ENCODE results near the gene BANP. TPM values are rescaled to one million over a fixed set of nuclear protein-coding genes. Genes with fewer than 3 reads are reported as not detected.

The BANP gene
- total RNA-seq, 1 donor from 2014 or later: 40.8 TPM

DNA sequence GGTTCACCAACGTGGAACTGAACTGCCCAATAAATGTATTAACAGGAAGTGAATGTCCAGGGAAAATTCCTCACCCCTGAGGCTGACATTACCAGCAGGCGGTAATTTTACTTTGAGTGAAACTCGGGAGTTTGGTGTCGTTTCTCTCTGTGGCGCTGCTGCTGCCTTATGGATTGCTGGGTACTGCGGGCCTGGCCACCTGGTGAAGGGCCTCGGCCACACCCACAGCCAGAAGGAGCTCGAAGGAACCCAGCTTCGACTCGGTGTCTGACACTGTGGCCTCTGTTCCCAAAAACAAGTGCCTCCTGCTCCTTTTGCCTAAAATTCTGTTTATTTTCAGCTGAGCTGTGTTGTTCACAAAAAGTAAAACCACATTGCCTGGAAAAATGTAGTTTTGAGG is 115.0 kb downstream of the BANP start:
- no peak for DNase-seq (ENCODE audit: low spot score)
- Mint-ChIP-seq H3K27ac (no peak overlapping the region), H3K4me3 (ENCODE audit: low read depth) (no peak overlapping the region), H3K4me1 (ENCODE audit: low read depth) (no peaks in the 10 kb centered on the region), H3K9me3 (no peaks in the 10 kb centered on the region), H3K36me3 (ENCODE audit: low read depth) (peaks cover 4% of the 10 kb centered on the region), H3K27me3 (ENCODE audit: low read depth) (no peaks in the 10 kb centered on the region)
- intact Hi-C loops (cut with micrococcal nuclease): no loop called here

GRCh38 chr16:88066680-88067529 is 115.7 kb downstream of the BANP start:
- Mint-ChIP-seq H3K4me1 (ENCODE audit: low read depth) (no peaks in the 10 kb centered on the region), H3K27me3 (ENCODE audit: low read depth) (no peaks in the 10 kb centered on the region), H3K27ac (no peak overlapping the region), H3K36me3 (ENCODE audit: low read depth) (peaks cover 4% of the 10 kb centered on the region), H3K4me3 (ENCODE audit: low read depth) (no peak overlapping the region), H3K9me3 (no peaks in the 10 kb centered on the region)
- DNase-seq (ENCODE audit: low spot score): no peak
- intact Hi-C loops (cut with micrococcal nuclease): no loop called here

DNA sequence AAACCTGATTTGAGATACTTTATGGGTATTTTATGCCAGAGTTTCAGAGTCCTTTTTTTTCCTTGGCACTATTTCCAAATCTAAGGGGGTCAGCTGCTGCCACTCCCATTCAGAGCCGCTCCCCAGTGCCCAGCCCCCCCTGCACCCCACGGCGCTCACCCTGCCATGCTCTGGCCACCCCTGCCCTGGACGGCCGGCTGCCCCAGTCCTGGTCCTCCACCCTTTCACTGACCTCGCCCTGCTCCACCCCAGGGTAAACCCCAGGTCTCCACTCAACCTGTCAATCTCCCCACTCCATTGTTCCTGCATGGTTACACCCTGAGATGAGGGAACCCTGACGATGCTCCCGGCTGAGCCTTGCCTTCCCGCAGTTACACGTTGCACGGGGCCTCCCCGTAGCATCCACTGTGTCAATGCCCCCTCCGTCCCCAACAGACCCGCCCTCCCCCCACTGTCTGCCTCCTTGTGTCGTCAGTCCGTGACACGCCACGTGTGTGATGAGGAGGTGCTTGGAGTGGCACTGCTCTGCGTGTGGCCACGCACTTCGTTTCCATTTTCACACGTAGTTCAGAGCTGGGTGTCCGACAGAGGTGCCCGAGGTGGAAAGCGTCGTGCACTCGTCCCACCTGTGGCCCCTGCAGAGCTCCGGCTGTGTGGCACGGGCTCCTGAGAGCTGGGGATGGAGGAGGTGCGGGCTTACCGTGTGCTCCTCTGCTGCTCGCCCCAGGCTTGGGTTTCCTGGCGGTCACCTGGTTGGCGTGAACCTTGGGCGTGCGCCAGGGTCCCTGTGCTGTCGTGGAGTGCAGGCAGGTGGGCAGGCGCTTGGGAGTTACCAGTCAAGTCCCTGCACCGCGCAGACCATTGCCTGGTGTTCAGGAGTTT is 116.5 kb downstream of the BANP start:
- intact Hi-C loops (cut with micrococcal nuclease): no loop called here
- Mint-ChIP-seq H3K36me3 (ENCODE audit: low read depth) (peaks cover 4% of the 10 kb centered on the region), H3K27ac (no peak overlapping the region), H3K9me3 (no peaks in the 10 kb centered on the region), H3K4me1 (ENCODE audit: low read depth) (no peaks in the 10 kb centered on the region), H3K4me3 (ENCODE audit: low read depth) (no peak overlapping the region), H3K27me3 (ENCODE audit: low read depth) (no peaks in the 10 kb centered on the region)
- no peak for DNase-seq (ENCODE audit: low spot score)

- no peak overlapping the region for H3K4me3 Mint-ChIP-seq (ENCODE audit: low read depth)
- intact Hi-C loops (cut with micrococcal nuclease): no loop called here
These were observed 117.5 kb downstream of the BANP start for GRCh38 chr16:88068476-88069396.

GRCh38 chr16:88069397-88070168 is 118.3 kb downstream of the BANP start:
- Mint-ChIP-seq H3K27ac (peak overlapping the region; percentile 5), H3K27me3 (ENCODE audit: low read depth) (no peaks in the 10 kb centered on the region), H3K4me3 (ENCODE audit: low read depth) (no peak overlapping the region)

More at GRCh38 chr16:88068476-88069396, 117.5 kb downstream of the BANP start:
- no peak overlapping the region for H3K27ac Mint-ChIP-seq
- H3K4me1 Mint-ChIP-seq (ENCODE audit: low read depth): no peaks in the 10 kb centered on the region
- peaks cover 4% of the 10 kb centered on the region for H3K36me3 Mint-ChIP-seq (ENCODE audit: low read depth)
- no peaks in the 10 kb centered on the region for H3K27me3 Mint-ChIP-seq (ENCODE audit: low read depth)
- DNase-seq (ENCODE audit: low spot score): no peak
- no peaks in the 10 kb centered on the region for H3K9me3 Mint-ChIP-seq

DNA sequence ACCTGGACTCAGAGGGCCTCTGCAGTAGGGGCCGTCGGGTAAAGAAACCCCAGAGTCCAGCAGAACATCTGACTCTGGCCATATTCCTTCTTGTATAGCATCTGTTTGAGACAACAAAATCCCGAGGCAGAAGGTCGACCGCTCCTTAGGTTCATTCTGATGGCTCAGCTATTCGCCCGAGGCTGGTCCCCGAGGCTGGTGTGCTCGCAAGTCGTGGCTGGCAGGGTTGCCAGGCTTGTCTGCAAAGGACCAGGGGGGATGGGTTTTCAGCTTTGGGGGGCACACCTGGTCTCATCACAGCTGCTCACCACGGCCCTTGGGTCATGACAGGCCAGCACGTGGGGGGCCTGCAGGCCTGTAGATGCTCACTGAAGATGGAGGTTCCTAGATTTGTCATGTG is 119.1 kb downstream of the BANP start:
- Mint-ChIP-seq H3K36me3 (ENCODE audit: low read depth) (peaks cover 4% of the 10 kb centered on the region), H3K9me3 (no peaks in the 10 kb centered on the region), H3K4me3 (ENCODE audit: low read depth) (no peak overlapping the region), H3K27ac (no peak overlapping the region), H3K4me1 (ENCODE audit: low read depth) (no peaks in the 10 kb centered on the region), H3K27me3 (ENCODE audit: low read depth) (no peaks in the 10 kb centered on the region)
- intact Hi-C loops (cut with micrococcal nuclease): no loop called here
- no peak for DNase-seq (ENCODE audit: low spot score)

More at GRCh38 chr16:88069397-88070168, 118.3 kb downstream of the BANP start:
- intact Hi-C loops (cut with micrococcal nuclease): no loop called here
- Mint-ChIP-seq H3K9me3 (no peaks in the 10 kb centered on the region), H3K36me3 (ENCODE audit: low read depth) (peaks cover 4% of the 10 kb centered on the region), H3K4me1 (ENCODE audit: low read depth) (no peaks in the 10 kb centered on the region)
- DNase-seq (ENCODE audit: low spot score): no peak

DNA sequence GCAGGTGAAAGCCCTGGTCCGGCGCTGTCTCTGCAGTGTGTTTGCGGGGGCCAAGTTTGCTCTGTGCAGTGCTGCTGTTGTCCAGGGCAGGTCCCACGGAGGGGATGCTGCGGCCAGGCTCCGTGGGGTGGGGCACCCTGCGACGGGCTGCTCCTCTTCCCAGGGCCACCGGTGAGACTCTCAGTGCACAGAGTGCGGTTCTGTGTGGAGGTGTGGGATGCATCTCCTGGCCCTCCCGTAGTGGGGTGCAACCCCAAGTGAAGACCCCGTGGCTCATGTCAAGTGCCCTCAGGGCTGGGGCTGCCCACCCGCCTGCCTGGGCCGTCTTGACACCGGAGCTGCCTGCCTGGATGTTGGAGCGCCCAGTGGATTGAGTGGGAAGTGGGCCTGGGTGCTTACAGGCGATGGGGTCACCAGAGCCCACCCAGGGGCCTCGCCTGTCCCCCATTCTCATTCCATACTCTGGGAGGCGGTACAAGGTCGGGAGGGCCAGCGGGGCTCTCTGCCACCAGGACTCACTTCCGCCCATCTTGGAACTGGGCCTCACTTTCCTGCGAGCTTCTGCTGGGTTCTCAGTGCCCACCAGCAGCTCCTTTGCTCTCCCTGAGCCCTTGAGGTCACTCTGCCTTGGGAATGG is 119.9 kb downstream of the BANP start:
- no peaks in the 10 kb centered on the region for H3K27me3 Mint-ChIP-seq (ENCODE audit: low read depth)
- H3K9me3 Mint-ChIP-seq: no peaks in the 10 kb centered on the region
- H3K4me1 Mint-ChIP-seq (ENCODE audit: low read depth): no peaks in the 10 kb centered on the region
- H3K4me3 Mint-ChIP-seq (ENCODE audit: low read depth): no peak overlapping the region
- H3K36me3 Mint-ChIP-seq (ENCODE audit: low read depth): peaks cover 4% of the 10 kb centered on the region
- intact Hi-C loops (cut with micrococcal nuclease): no loop called here
- no peak for DNase-seq (ENCODE audit: low spot score)
- H3K27ac Mint-ChIP-seq: no peak overlapping the region

DNA sequence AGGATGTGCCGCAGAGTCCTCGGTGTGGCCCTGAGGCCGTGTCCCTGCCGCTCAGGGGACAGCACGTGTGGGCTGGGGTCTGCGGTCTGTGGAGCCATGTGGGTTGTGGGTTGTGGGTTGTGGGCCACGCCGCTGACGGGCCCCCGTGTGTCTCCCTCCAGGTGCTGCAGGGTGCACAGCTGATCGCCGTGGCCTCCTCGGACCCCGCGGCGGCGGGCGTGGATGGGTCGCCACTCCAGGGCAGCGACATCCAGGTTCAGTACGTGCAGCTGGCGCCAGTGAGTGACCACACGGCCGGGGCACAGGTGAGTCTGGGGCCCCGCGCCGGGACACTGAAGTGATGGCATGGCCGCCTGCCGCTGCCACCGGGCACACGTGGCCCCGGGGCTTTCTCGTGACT is 120.7 kb downstream of the BANP start:
- H3K27me3 Mint-ChIP-seq (ENCODE audit: low read depth): no peaks in the 10 kb centered on the region
- H3K36me3 Mint-ChIP-seq (ENCODE audit: low read depth): peaks cover 7% of the 10 kb centered on the region
- intact Hi-C loops (cut with micrococcal nuclease): no loop called here
- no peaks in the 10 kb centered on the region for H3K4me1 Mint-ChIP-seq (ENCODE audit: low read depth)
- H3K27ac Mint-ChIP-seq: no peak overlapping the region
- H3K9me3 Mint-ChIP-seq: no peaks in the 10 kb centered on the region
- no peak for DNase-seq (ENCODE audit: low spot score)
- H3K4me3 Mint-ChIP-seq (ENCODE audit: low read depth): no peak overlapping the region

DNA sequence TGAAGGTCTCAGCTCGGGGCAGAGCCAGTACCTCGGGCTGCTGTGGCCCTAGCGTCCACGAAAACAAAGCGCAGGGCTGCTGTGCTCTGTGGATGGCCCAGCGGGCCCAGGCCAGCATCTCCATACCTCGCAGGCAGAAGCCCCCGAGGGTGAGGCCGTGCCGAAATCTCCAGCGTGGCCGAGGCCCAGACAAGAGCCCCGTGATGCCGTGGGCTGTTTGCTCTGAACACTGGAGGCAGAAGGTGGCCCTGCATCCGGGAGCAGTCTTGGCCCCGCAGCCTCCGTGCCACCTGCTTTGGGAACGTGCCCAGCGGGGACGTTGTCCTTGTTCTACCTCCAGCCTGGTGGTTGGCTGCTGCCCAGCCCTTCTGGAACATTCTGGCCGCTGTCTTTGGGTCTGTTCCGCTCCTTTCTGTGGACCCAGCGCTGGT is 121.4 kb downstream of the BANP start:
- Mint-ChIP-seq H3K36me3 (ENCODE audit: low read depth) (peaks cover 7% of the 10 kb centered on the region), H3K27me3 (ENCODE audit: low read depth) (no peaks in the 10 kb centered on the region), H3K4me3 (ENCODE audit: low read depth) (no peak overlapping the region), H3K27ac (no peak overlapping the region), H3K9me3 (no peaks in the 10 kb centered on the region), H3K4me1 (ENCODE audit: low read depth) (no peaks in the 10 kb centered on the region)
- no peak for DNase-seq (ENCODE audit: low spot score)
- intact Hi-C loops (cut with micrococcal nuclease): no loop called here

- intact Hi-C loops (cut with micrococcal nuclease): no loop called here
- H3K27ac Mint-ChIP-seq: no peak overlapping the region
- H3K9me3 Mint-ChIP-seq: no peaks in the 10 kb centered on the region
- no peaks in the 10 kb centered on the region for H3K4me1 Mint-ChIP-seq (ENCODE audit: low read depth)
- DNase-seq (ENCODE audit: low spot score): no peak
- H3K4me3 Mint-ChIP-seq (ENCODE audit: low read depth): no peak overlapping the region
- H3K27me3 Mint-ChIP-seq (ENCODE audit: low read depth): no peaks in the 10 kb centered on the region
- peaks cover 7% of the 10 kb centered on the region for H3K36me3 Mint-ChIP-seq (ENCODE audit: low read depth)
These were observed 122.0 kb downstream of the BANP start for GRCh38 chr16:88073201-88073721.

GRCh38 chr16:88074041-88074440 is 122.8 kb downstream of the BANP start:
- H3K27ac Mint-ChIP-seq: no peak overlapping the region
- no peak for DNase-seq (ENCODE audit: low spot score)
- no peaks in the 10 kb centered on the region for H3K4me1 Mint-ChIP-seq (ENCODE audit: low read depth)
- no peaks in the 10 kb centered on the region for H3K27me3 Mint-ChIP-seq (ENCODE audit: low read depth)
- H3K9me3 Mint-ChIP-seq: no peaks in the 10 kb centered on the region
- no peak overlapping the region for H3K4me3 Mint-ChIP-seq (ENCODE audit: low read depth)
- intact Hi-C loops (cut with micrococcal nuclease): no loop called here
- peaks cover 7% of the 10 kb centered on the region for H3K36me3 Mint-ChIP-seq (ENCODE audit: low read depth)
